Epithelial cell of esophagus (primary cell): Measurements from ENCODE around the gene CTNNA2.

Source experiments
- DNase-seq: peaks from one replicate; pipeline ENCODE4 v3.0.0; 2010; ENCODE audit warnings: low read depth
- H3K4me3 ChIP-seq: 2 replicates; pipeline ENCODE4 v1.5.1; 2011; ENCODE audit warnings: mild to moderate bottlenecking, low read length, control low read depth
- CTCF ChIP-seq: IDR thresholded peaks from 2 replicates; pipeline ENCODE4 v1.5.1; 2011; ENCODE audit warnings: low read depth, mild to moderate bottlenecking, low read length, control low read depth, inconsistent platforms; ENCODE audit not compliant: insufficient read depth; ENCODE audit errors: missing control alignments

Gene CTNNA2

GRCh38 chr2:80269806-80270205 is 757.0 kb downstream of the CTNNA2 start:
- no peak for DNase-seq
- H3K4me3 ChIP-seq: no peak overlapping the region
- no peak for TF ChIP-seq CTCF

GRCh38 chr2:80280598-80280997 is 767.7 kb downstream of the CTNNA2 start:
- no peak for TF ChIP-seq CTCF
- no peak overlapping the region for H3K4me3 ChIP-seq
- no peak for DNase-seq

- DNase-seq: no peak
- no peak for TF ChIP-seq CTCF
- no peak overlapping the region for H3K4me3 ChIP-seq
Observed at GRCh38 chr2:80281049-80281448, 768.2 kb downstream of the CTNNA2 start.

GRCh38 chr2:80288576-80288975 is 775.7 kb downstream of the CTNNA2 start:
- H3K4me3 ChIP-seq: no peak overlapping the region
- TF ChIP-seq CTCF: peak; percentile 7
- no peak for DNase-seq

GRCh38 chr2:80291656-80292055 is 778.8 kb downstream of the CTNNA2 start:
- no peak for TF ChIP-seq CTCF
- DNase-seq: no peak
- no peak overlapping the region for H3K4me3 ChIP-seq

GRCh38 chr2:80292474-80292873 is 779.6 kb downstream of the CTNNA2 start:
- no peak for DNase-seq
- TF ChIP-seq CTCF: no peak
- no peak overlapping the region for H3K4me3 ChIP-seq

GRCh38 chr2:80293039-80293438 is 780.2 kb downstream of the CTNNA2 start:
- TF ChIP-seq CTCF: no peak
- no peak for DNase-seq
- no peak overlapping the region for H3K4me3 ChIP-seq
